A673 (cell line): ENCODE data around the gene TRIM8. TPM values are rescaled to one million over a fixed set of nuclear protein-coding genes. Genes with fewer than 3 reads are reported as not detected.

ENCODE experiments used
- BruUV-seq: library from RNA; stranded (reverse); fragments of 400-500 nt; replicated peaks from 2 replicates; lab custom pipeline; 2021; lab: Mats Ljungman, UMichigan
- CTCF ChIA-PET: fragments of 300-600 bp; sonication (Branson Sonifier 250); formaldehyde crosslinking; loops from one replicate; lab custom pipeline; 2022; ENCODE audit warnings: antibody characterized with exemption; lab: Charles Lee
- POLR2A ChIA-PET: fragments of 300-600 bp; sonication (Branson Sonifier 250); formaldehyde crosslinking; loops from one replicate; lab custom pipeline; 2022; ENCODE audit warnings: antibody characterized with exemption; ENCODE audit not compliant: low non-redundant PET; lab: Charles Lee
- DNase-seq: peaks from one replicate; pipeline ENCODE4 v3.0.0-alpha.2; 2015; ENCODE audit warnings: low spot score
- H3K27ac ChIP-seq: fragments of 200-600 bp; sonication (generic); 2 replicates; pipeline ENCODE4 v1.5.1; 2016; ENCODE audit warnings: mixed run types, low read depth, mild to moderate bottlenecking, mixed read lengths, antibody characterized with exemption, low read length; ENCODE audit not compliant: poor library complexity, severe bottlenecking
- H3K27me3 ChIP-seq: fragments of 200-600 bp; sonication (generic); replicated peaks from 2 replicates; pipeline ENCODE4 v1.6.1; 2017; ENCODE audit warnings: mixed run types, low read depth, mild to moderate bottlenecking, mixed read lengths, antibody characterized with exemption, low read length; ENCODE audit not compliant: insufficient read depth, poor library complexity
- H3K36me3 ChIP-seq: fragments of 200-600 bp; sonication (generic); 2 replicates; pipeline ENCODE4 v1.6.1; 2016; ENCODE audit warnings: mixed run types, mild to moderate bottlenecking, mixed read lengths, antibody characterized with exemption, low read length; ENCODE audit not compliant: insufficient read depth, poor library complexity, severe bottlenecking
- H3K4me1 ChIP-seq: fragments of 200-600 bp; sonication (generic); 2 replicates; pipeline ENCODE4 v1.6.1; 2017; ENCODE audit warnings: mixed run types, mild to moderate bottlenecking, mixed read lengths, antibody characterized with exemption, low read length; ENCODE audit not compliant: insufficient read depth, poor library complexity, severe bottlenecking
- H3K4me3 ChIP-seq: fragments of 200-600 bp; sonication (generic); 2 replicates; pipeline ENCODE4 v1.5.1; 2016; ENCODE audit warnings: low read depth, mixed run types, mild to moderate bottlenecking, mixed read lengths, low read length; ENCODE audit not compliant: poor library complexity, severe bottlenecking
- H3K9me3 ChIP-seq: fragments of 200-600 bp; sonication (generic); 2 replicates; pipeline ENCODE4 v1.6.1; 2016; ENCODE audit warnings: mixed run types, low read depth, mild to moderate bottlenecking, mixed read lengths, antibody characterized with exemption, low read length; ENCODE audit not compliant: poor library complexity, severe bottlenecking
- EZH2 ChIP-seq: fragments of 200-600 bp; sonication (generic); IDR thresholded peaks from 2 replicates; pipeline ENCODE4 v1.6.1; 2017; ENCODE audit warnings: borderline replicate concordance, low read depth, mild to moderate bottlenecking, mixed read lengths, antibody characterized with exemption, low read length; ENCODE audit not compliant: poor library complexity, severe bottlenecking
- intact Hi-C: fragments of 100-400 bp; cut with micrococcal nuclease; formaldehyde crosslinking; loops from one replicate; pipeline ENCODE4 v1.10.0; 2022; ENCODE audit not compliant: unreplicated experiment
- total RNA-seq: library from RNA; stranded (reverse); gene quantifications from 2 replicates; pipeline ENCODE4 v1.2.3, GENCODE V29; 2021
- TF ChIP-seq, protein P1 (sequence below): fragments of 300-800, 200-600 bp; sonication (generic); conservative IDR thresholded peaks from 2 replicates; pipeline ENCODE4 v1.5.1; 2017; ENCODE audit warnings: low read depth, mild to moderate bottlenecking, antibody characterized with exemption, low read length, moderate library complexity, mixed read lengths

TRIM8 gene
- total RNA-seq, 1 experiment from 2014 or later: 29.4 TPM

DNA sequence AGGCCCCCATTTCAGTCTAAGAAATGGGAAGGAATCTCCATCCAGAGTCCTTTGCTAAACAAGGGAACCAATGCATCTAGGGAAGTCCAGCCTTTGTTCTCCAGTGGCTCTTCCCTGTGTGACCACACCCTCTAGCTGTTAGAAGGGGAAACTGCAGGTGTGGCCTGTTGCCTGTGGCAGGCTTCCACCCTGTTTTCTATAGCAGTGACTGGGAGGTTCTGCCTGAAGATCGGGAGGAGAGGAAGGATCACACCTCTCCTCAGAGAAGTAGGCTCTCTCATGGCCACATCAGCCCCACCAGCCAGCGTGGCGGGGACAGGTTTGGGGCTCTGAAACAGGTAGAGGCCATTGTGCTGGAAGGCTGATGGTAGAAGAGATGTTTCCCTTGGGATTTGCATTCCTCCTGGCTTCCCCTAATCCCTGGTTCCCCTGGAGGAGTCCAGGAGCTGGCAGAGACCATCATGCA is 47.7 kb upstream of the TRIM8 start:
- Histone ChIP-seq H3K27ac (no peak overlapping the region), H3K27me3 (no peaks in the 10 kb centered on the region), H3K4me3 (no peak overlapping the region), H3K9me3 (no peaks in the 10 kb centered on the region), H3K4me1 (no peaks in the 10 kb centered on the region), H3K36me3 (no peaks in the 10 kb centered on the region)
- no peak for TF ChIP-seq EZH2
- TF ChIP-seq, protein P1, sequence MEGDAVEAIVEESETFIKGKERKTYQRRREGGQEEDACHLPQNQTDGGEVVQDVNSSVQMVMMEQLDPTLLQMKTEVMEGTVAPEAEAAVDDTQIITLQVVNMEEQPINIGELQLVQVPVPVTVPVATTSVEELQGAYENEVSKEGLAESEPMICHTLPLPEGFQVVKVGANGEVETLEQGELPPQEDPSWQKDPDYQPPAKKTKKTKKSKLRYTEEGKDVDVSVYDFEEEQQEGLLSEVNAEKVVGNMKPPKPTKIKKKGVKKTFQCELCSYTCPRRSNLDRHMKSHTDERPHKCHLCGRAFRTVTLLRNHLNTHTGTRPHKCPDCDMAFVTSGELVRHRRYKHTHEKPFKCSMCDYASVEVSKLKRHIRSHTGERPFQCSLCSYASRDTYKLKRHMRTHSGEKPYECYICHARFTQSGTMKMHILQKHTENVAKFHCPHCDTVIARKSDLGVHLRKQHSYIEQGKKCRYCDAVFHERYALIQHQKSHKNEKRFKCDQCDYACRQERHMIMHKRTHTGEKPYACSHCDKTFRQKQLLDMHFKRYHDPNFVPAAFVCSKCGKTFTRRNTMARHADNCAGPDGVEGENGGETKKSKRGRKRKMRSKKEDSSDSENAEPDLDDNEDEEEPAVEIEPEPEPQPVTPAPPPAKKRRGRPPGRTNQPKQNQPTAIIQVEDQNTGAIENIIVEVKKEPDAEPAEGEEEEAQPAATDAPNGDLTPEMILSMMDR: peak; percentile 80
- no TSS peak for BruUV-seq
- POLR2A ChIA-PET: no interaction called here
- DNase-seq: peak; percentile 72
- CTCF ChIA-PET: interaction anchor here (0.6 kb wide), 1 partner anchor 99 kb away, joined by 4 read pairs; no protein-coding TSS in a partner anchor
- intact Hi-C loops: loop anchor here (5.0 kb wide), 1 partner anchor 94 kb away; the partner anchor contains the start of genes ACTR1A and SUFU

DNA sequence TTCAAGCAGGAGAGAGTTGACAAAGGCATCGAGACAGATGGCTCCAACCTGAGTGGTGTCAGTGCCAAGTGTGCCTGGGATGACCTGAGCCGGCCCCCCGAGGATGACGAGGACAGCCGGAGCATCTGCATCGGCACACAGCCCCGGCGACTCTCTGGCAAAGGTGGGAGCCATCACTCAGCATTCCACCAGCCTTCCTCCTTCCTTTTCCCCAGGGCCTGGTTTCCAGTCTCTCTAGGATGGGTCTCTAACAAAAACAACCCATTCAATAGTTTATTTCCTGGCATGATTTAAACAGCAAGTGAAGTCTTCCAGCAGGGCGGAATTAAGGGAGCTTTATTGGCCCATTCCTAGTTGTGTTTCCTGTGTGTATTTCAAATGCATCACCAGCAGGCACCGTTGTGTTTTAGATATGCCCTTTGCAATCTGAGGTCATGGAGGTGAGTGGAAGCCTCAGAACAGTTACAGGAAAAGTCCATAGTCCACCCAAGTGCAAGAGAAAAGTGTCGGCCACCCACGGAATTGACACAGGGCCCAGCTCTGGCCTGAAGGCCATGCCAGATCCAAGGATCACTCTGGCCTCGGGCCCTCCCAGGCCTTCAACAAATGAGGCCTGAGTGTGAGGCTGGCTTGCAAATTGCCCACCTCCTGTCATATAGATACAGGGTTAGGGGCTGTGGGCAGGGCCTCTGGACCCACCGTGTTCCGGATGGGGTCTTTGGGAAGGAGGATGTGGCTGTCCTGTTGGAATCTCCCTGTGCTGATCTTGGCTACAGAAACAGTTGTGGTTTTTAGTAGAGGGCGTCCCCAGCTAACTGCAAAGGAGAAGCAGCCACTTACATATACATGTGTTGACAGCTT is 46.9 kb upstream of the TRIM8 start:
- no peak overlapping the region for H3K27ac ChIP-seq
- intact Hi-C loops: loop anchor here (5.0 kb wide), 1 partner anchor 95 kb away; the partner anchor contains the start of genes ACTR1A and SUFU
- TF ChIP-seq EZH2: no peak
- TF ChIP-seq, protein P1: no peak
- no peak for DNase-seq
- no peak overlapping the region for H3K4me3 ChIP-seq
- no peaks in the 10 kb centered on the region for H3K9me3 ChIP-seq
- no peaks in the 10 kb centered on the region for H3K36me3 ChIP-seq
- no peaks in the 10 kb centered on the region for H3K27me3 ChIP-seq
- no peaks in the 10 kb centered on the region for H3K4me1 ChIP-seq
- no TSS peak for BruUV-seq
- ChIA-PET CTCF (no interaction called here), POLR2A (no interaction called here)

DNA sequence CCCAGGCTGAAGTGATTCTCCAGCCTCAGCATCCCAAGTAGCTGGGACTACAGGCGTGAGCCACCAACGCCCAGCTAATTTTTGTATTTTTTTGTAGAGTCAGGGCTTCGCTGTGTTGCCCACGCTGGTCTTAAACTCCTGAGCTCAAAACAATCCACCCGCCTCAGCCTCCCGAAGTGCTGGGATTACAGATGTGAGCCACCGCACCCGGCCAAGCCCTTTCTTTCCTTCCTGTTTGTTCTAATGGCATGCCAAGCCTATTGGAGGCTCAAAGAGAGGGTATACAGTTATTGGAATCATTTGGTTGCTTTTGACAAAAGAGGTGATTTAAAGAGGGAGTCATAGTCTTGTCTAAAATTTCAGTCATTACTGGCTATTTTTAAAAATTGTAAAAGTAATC is 46.0 kb upstream of the TRIM8 start:
- Histone ChIP-seq H3K4me1 (no peaks in the 10 kb centered on the region), H3K36me3 (no peaks in the 10 kb centered on the region), H3K9me3 (no peaks in the 10 kb centered on the region), H3K27ac (no peak overlapping the region), H3K4me3 (no peak overlapping the region), H3K27me3 (no peaks in the 10 kb centered on the region)
- no peak for TF ChIP-seq EZH2
- TF ChIP-seq, protein P1: no peak
- CTCF ChIA-PET: no interaction called here
- DNase-seq: no peak
- intact Hi-C loops: loop anchor here (5.0 kb wide), 1 partner anchor 96 kb away; the partner anchor contains the start of genes ACTR1A and SUFU
- no TSS peak for BruUV-seq
- POLR2A ChIA-PET: no interaction called here
